NB4 (cell line): ENCODE results near the gene MT1F.

ENCODE experiments used
- DNase-seq: peaks from one replicate; pipeline ENCODE4 v3.0.0; 2010; ENCODE audit warnings: low read depth
- H3K4me3 ChIP-seq: one replicate; pipeline ENCODE4 v1.5.1; 2011; ENCODE audit warnings: mild to moderate bottlenecking, low read depth, low read length, moderate library complexity
- CTCF ChIP-seq: IDR thresholded peaks from one replicate; pipeline ENCODE4 v1.5.1; 2012; ENCODE audit warnings: low read depth, low read length
- MAX ChIP-seq: IDR thresholded peaks from 2 replicates; pipeline ENCODE4 v1.6.1; 2011; ENCODE audit warnings: low read depth, low read length
- MYC ChIP-seq: IDR thresholded peaks from 2 replicates; pipeline ENCODE4 v1.6.1; 2011; ENCODE audit warnings: low read depth, low read length
- POLR2A ChIP-seq: IDR thresholded peaks from 2 replicates; pipeline ENCODE4 v1.6.1; 2011; ENCODE audit warnings: mild to moderate bottlenecking; ENCODE audit not compliant: insufficient read length; ENCODE audit errors: extremely low read depth

The MT1F gene

GRCh38 chr16:56640076-56640475 is 17.7 kb upstream of the MT1F start:
- H3K4me3 ChIP-seq: no peak overlapping the region
- DNase-seq: no peak
- TF ChIP-seq MAX: no peak
- no peak for TF ChIP-seq MYC
- TF ChIP-seq POLR2A: no peak
- TF ChIP-seq CTCF: no peak

GRCh38 chr16:56641166-56641565 is 16.6 kb upstream of the MT1F start:
- TF ChIP-seq POLR2A: no peak
- TF ChIP-seq MAX: no peak
- no peak for TF ChIP-seq MYC
- no peak for TF ChIP-seq CTCF
- DNase-seq: no peak
- H3K4me3 ChIP-seq: no peak overlapping the region

GRCh38 chr16:56643080-56643778 is 14.5 kb upstream of the MT1F start:
- no peak overlapping the region for H3K4me3 ChIP-seq
- TF ChIP-seq POLR2A: no peak
- peak; percentile 32 for TF ChIP-seq CTCF
- DNase-seq: peak; percentile 78

- no peak overlapping the region for H3K4me3 ChIP-seq
- TF ChIP-seq MYC: no peak
- no peak for TF ChIP-seq POLR2A
- no peak for TF ChIP-seq MAX
- no peak for TF ChIP-seq CTCF
Observed at GRCh38 chr16:56643833-56644232, 13.9 kb upstream of the MT1F start.

GRCh38 chr16:56645311-56645710 is 12.4 kb upstream of the MT1F start:
- TF ChIP-seq MYC (no peak), POLR2A (no peak), CTCF (no peak), MAX (no peak)
- H3K4me3 ChIP-seq: no peak overlapping the region
- DNase-seq: no peak

More at GRCh38 chr16:56643833-56644232, 13.9 kb upstream of the MT1F start:
- no peak for DNase-seq

GRCh38 chr16:56645838-56646237 is 11.9 kb upstream of the MT1F start:
- no peak for DNase-seq
- no peak overlapping the region for H3K4me3 ChIP-seq
- TF ChIP-seq MYC (no peak), CTCF (no peak), MAX (no peak), POLR2A (no peak)
